ENCODE data around the gene DEK.

DNA sequence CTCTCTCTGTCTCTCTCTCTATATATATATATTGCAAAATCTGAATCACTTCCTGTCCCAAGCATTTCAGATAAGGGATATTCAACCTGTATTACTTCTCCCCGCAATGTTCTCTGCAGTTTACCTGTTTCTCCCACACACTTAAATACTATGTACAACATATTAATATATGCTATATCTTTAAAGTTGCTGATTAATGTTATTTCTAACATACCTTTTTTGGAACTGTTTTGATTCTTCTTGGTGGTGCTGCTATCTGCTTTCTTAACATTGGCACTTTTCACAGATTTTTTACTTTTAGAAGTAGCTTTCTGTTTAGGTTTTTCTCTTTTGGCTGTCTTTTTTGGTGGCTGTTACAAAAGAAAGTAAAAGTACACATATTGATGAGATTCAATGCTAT, 27.2 kb downstream of the DEK start:
- TF ChIP-seq, protein P1, sequence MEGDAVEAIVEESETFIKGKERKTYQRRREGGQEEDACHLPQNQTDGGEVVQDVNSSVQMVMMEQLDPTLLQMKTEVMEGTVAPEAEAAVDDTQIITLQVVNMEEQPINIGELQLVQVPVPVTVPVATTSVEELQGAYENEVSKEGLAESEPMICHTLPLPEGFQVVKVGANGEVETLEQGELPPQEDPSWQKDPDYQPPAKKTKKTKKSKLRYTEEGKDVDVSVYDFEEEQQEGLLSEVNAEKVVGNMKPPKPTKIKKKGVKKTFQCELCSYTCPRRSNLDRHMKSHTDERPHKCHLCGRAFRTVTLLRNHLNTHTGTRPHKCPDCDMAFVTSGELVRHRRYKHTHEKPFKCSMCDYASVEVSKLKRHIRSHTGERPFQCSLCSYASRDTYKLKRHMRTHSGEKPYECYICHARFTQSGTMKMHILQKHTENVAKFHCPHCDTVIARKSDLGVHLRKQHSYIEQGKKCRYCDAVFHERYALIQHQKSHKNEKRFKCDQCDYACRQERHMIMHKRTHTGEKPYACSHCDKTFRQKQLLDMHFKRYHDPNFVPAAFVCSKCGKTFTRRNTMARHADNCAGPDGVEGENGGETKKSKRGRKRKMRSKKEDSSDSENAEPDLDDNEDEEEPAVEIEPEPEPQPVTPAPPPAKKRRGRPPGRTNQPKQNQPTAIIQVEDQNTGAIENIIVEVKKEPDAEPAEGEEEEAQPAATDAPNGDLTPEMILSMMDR (conservative IDR thresholded peaks at IDR 0.05 in 1 of 2, IDR thresholded peaks at IDR 0.05 in 1 of 2; ENCODE audit: extremely low read depth in 1 of 2, insufficient read depth in 1 of 2, low read depth in 1 of 2, low read length in 2 of 2): no peak
- TF ChIP-seq EZH2 (IDR thresholded peaks at IDR 0.05; ENCODE audit: borderline replicate concordance, low read length): no peak
